Trophoblast cell (in vitro differentiated cells and primary cell): Measurements from ENCODE around the gene COL4A2.

ENCODE experiments used
- DNase-seq, 2 donors: peaks; one replicate each; pipeline ENCODE4 v3.0.0-alpha.2; 2016
- H2AFZ ChIP-seq: 2 replicates; pipeline ENCODE4 v1.6.1; 2013; ENCODE audit warnings: low read length, moderate library complexity, mild to moderate bottlenecking; ENCODE audit not compliant: insufficient read depth, poor library complexity
- H2AK5ac ChIP-seq: 2 replicates; pipeline ENCODE4 v1.6.1; 2013; ENCODE audit warnings: mild to moderate bottlenecking, low read length
- H2BK120ac ChIP-seq: 2 replicates; pipeline ENCODE4 v1.6.1; 2013; ENCODE audit warnings: low read length, mild to moderate bottlenecking, moderate library complexity; ENCODE audit not compliant: insufficient read depth, poor library complexity
- H2BK12ac ChIP-seq: 2 replicates; pipeline ENCODE4 v1.6.1; 2013; ENCODE audit warnings: mild to moderate bottlenecking, low read length, moderate library complexity
- H2BK5ac ChIP-seq: 2 replicates; pipeline ENCODE4 v1.6.1; 2013; ENCODE audit warnings: low read length, low read depth, moderate library complexity, mild to moderate bottlenecking; ENCODE audit not compliant: poor library complexity
- H3K14ac ChIP-seq: 2 replicates; pipeline ENCODE4 v1.6.1; 2013; ENCODE audit warnings: mild to moderate bottlenecking, low read length
- H3K18ac ChIP-seq: 2 replicates; pipeline ENCODE4 v1.6.1; 2013; ENCODE audit warnings: mild to moderate bottlenecking, low read length
- H3K23ac ChIP-seq: 2 replicates; pipeline ENCODE4 v1.6.1; 2013; ENCODE audit warnings: low read length
- H3K27ac ChIP-seq: 2 replicates; pipeline ENCODE4 v1.5.1; 2013; ENCODE audit warnings: low read depth, mild to moderate bottlenecking, inconsistent platforms, low read length, moderate library complexity
- H3K27me3 ChIP-seq: 2 replicates; pipeline ENCODE4 v1.6.1; 2013; ENCODE audit warnings: inconsistent platforms, mild to moderate bottlenecking, low read length, moderate library complexity; ENCODE audit not compliant: insufficient read depth
- H3K36me3 ChIP-seq, 2 experiments: 1 replicate in 1 of 2; 2 replicates in 1 of 2; pipeline ENCODE4 v1.6.1; 2013; ENCODE audit warnings: low read length in 2 of 2, mild to moderate bottlenecking in 2 of 2, moderate library complexity in 1 of 2; ENCODE audit not compliant: insufficient read depth in 2 of 2, control insufficient read depth in 1 of 2
- H3K4ac ChIP-seq: 2 replicates; pipeline ENCODE4 v1.6.1; 2013; ENCODE audit warnings: low read depth, mild to moderate bottlenecking, low read length, moderate library complexity
- H3K4me1 ChIP-seq, 2 experiments: 1 replicate in 1 of 2; 2 replicates in 1 of 2; pipeline ENCODE4 v1.6.1; 2013; ENCODE audit warnings: low read length in 2 of 2, mild to moderate bottlenecking in 2 of 2, moderate library complexity in 1 of 2; ENCODE audit not compliant: insufficient read depth in 2 of 2, control insufficient read depth in 1 of 2
- H3K4me2 ChIP-seq: 2 replicates; pipeline ENCODE4 v1.6.1; 2013; ENCODE audit warnings: inconsistent platforms, mild to moderate bottlenecking, low read length, moderate library complexity
- H3K4me3 ChIP-seq: 2 replicates; pipeline ENCODE4 v1.5.1; 2013; ENCODE audit warnings: mild to moderate bottlenecking, low read depth, low read length, inconsistent platforms
- H3K79me1 ChIP-seq: one replicate; pipeline ENCODE4 v1.6.1; 2013; ENCODE audit warnings: low read length
- H3K79me2 ChIP-seq: 2 replicates; pipeline ENCODE4 v1.6.1; 2013; ENCODE audit warnings: low read length, mild to moderate bottlenecking; ENCODE audit not compliant: control insufficient read depth, insufficient read depth, poor library complexity
- H3K9ac ChIP-seq: 2 replicates; pipeline ENCODE4 v1.6.1; 2013; ENCODE audit warnings: mild to moderate bottlenecking, low read length
- H3K9me3 ChIP-seq: 2 replicates; pipeline ENCODE4 v1.6.1; 2013; ENCODE audit warnings: low read depth, mild to moderate bottlenecking, control low read depth, inconsistent platforms, low read length; ENCODE audit not compliant: insufficient read depth
- H4K12ac ChIP-seq: 2 replicates; pipeline ENCODE4 v1.6.1; 2013; ENCODE audit warnings: low read depth, mild to moderate bottlenecking, low read length, moderate library complexity
- H4K8ac ChIP-seq: 2 replicates; pipeline ENCODE4 v1.6.1; 2013; ENCODE audit warnings: low read depth, mild to moderate bottlenecking, low read length, moderate library complexity
- H4K91ac ChIP-seq: one replicate; pipeline ENCODE4 v1.6.1; 2013; ENCODE audit warnings: low read depth, mild to moderate bottlenecking, low read length, moderate library complexity
- WGBS: extraction: QIAGEN DNeasy Blood & Tissue Kit; methylation state at CpG from one replicate; pipeline ENCODE4 v1.1.7; 2013; ENCODE audit warnings: missing lambda C conversion rate; ENCODE audit not compliant: insufficient read length, insufficient coverage; ENCODE audit errors: extremely low coverage; 5-methylcytosine and 5-hydroxymethylcytosine counted together

COL4A2 gene

GRCh38 chr13:110283736-110284517, 23.2 kb upstream of the COL4A2 start:
- Histone ChIP-seq H3K36me3 (peaks cover 16 to 35% of the 10 kb centered on the region in 2 experiments), H3K27ac (no peak overlapping the region), H4K8ac (no peak overlapping the region), H3K4me2 (no peak overlapping the region), H2BK5ac (no peak overlapping the region), H4K12ac (no peak overlapping the region), H2AFZ (no peak overlapping the region), H3K14ac (no peak overlapping the region), H3K4ac (no peak overlapping the region), H2BK120ac (no peak overlapping the region), H3K4me3 (no peak overlapping the region), H4K91ac (no peak overlapping the region), H3K79me1 (no peaks in the 10 kb centered on the region), H3K9ac (no peak overlapping the region), H3K27me3 (no peaks in the 10 kb centered on the region), H3K23ac (no peak overlapping the region), H2AK5ac (no peak overlapping the region), H3K4me1 (peaks cover 4 to 11% of the 10 kb centered on the region in 2 experiments), H3K79me2 (no peaks in the 10 kb centered on the region), H2BK12ac (no peak overlapping the region), H3K9me3 (peaks cover 2% of the 10 kb centered on the region), H3K18ac (peak overlapping the region; percentile 18)
- no CpG with 5 or more reads among the region's 7 CpGs for WGBS
- no peak for DNase-seq

DNA sequence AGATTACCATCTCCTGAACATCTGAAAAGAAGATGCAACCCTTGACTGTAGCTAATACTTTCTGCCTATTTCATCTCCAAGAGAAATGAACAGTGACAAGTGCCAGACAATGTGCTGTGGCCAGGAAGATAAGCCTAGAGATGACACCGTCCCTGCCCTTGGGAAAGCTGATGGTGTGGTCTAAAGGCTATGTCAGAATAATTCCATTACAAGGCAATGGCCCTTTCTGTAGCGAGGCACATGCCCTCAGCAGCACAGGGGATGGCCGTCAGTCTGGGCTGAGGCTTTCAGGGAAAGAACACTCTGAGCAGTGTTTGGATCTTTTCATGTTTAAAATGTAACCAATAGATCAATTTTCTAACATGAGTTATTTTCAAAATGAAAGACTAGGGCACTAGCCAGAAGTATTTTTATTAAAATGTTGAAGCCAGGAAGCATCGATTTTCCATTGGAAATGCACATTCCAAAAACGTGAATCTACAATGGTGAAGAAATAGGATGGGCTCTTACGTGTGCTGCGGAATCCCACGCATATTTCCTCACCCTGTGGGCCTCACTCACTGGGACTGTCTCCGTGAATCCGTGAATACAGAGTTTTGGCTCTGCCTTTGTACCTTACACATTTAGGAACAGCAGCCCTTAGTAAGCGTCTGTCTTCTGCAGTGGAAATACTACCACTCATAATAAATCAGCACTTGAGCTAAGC, 22.2 kb upstream of the COL4A2 start:
- no peak overlapping the region for H2BK5ac ChIP-seq
- H3K14ac ChIP-seq, result no peak overlapping the region
- peaks cover 2% of the 10 kb centered on the region for H3K9me3 ChIP-seq
- H4K12ac ChIP-seq, result no peak overlapping the region
- H2AFZ ChIP-seq, result no peak overlapping the region
- no peak overlapping the region for H3K9ac ChIP-seq
- no peak overlapping the region for H4K8ac ChIP-seq
- no peak overlapping the region for H3K23ac ChIP-seq
- H3K79me2 ChIP-seq, result no peaks in the 10 kb centered on the region
- no peak overlapping the region for H2BK12ac ChIP-seq
- no peak overlapping the region for H3K4ac ChIP-seq
- H2AK5ac ChIP-seq, result no peak overlapping the region
- peaks cover 4 to 11% of the 10 kb centered on the region in 2 experiments for H3K4me1 ChIP-seq
- no peak overlapping the region for H3K27ac ChIP-seq
- no peak overlapping the region for H2BK120ac ChIP-seq
- no CpG with 5 or more reads among the region's 11 CpGs for WGBS
- no peaks in the 10 kb centered on the region for H3K27me3 ChIP-seq
- H3K18ac ChIP-seq, result no peak overlapping the region
- H4K91ac ChIP-seq, result no peak overlapping the region
- no peaks in the 10 kb centered on the region for H3K79me1 ChIP-seq
- no peak overlapping the region for H3K4me2 ChIP-seq
- H3K36me3 ChIP-seq, result peaks cover 24 to 45% of the 10 kb centered on the region in 2 experiments
- DNase-seq, result peak; percentile 51 to 68
- H3K4me3 ChIP-seq, result no peak overlapping the region

DNA sequence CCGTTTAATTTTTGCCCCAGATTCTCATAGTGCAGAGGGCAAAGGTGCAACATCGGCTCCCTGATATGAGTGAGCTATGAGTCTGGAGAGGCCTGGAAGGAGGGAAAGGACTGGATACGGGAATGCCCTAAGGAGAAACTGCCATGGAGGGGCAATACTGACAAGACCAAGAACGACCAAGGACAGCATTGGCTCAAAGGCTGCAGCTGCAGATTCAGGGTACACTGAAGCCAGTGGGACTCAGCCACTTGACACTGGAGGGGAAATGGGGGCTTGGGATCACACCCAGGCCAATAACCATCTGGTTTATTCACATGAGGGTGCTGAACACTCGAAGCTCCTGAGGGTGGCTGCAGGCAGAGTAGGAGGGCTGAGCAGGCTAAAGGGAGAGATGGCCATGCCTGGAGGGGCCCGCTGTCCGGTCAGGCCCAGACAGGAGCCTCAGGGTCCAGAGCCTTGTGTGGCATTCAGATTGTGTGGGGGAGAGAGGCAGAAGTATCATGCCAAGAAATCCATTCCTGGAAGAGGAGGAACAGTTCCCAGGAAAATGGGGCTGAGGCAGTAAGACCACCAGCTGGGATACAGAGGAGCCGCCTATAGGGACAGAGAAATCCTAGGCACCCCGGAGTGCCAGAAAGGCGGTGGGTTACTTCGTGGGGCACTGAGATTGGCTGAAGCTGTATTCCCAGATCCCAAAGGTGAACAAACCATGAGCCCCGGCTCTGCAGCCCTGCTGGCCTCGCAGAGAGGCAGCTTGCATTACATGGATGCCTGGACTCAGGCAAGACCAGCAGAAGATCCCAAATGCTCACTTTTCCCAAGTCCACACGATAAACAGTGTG, 20.9 kb upstream of the COL4A2 start:
- no CpG with 5 or more reads among the region's 14 CpGs for WGBS
- no peak overlapping the region for H2BK5ac ChIP-seq

More for the DNA sequence above, 20.9 kb upstream of the COL4A2 start:
- H3K9me3 ChIP-seq, result peaks cover 2% of the 10 kb centered on the region
- no peak overlapping the region for H3K4ac ChIP-seq
- no peak overlapping the region for H4K8ac ChIP-seq
- no peak overlapping the region for H3K23ac ChIP-seq
- H2AFZ ChIP-seq, result no peak overlapping the region
- H2AK5ac ChIP-seq, result no peak overlapping the region
- peak; percentile 89 to 93 for DNase-seq
- no peak overlapping the region for H2BK120ac ChIP-seq
- no peak overlapping the region for H3K14ac ChIP-seq
- no peak overlapping the region for H3K9ac ChIP-seq
- H3K27ac ChIP-seq, result no peak overlapping the region
- H3K4me1 ChIP-seq, result peaks cover 4 to 11% of the 10 kb centered on the region in 2 experiments
- H3K4me3 ChIP-seq, result no peak overlapping the region
- H3K4me2 ChIP-seq, result no peak overlapping the region
- H3K18ac ChIP-seq, result peak overlapping the region; percentile 66
- H3K79me1 ChIP-seq, result no peaks in the 10 kb centered on the region
- no peak overlapping the region for H2BK12ac ChIP-seq
- H4K12ac ChIP-seq, result no peak overlapping the region
- no peaks in the 10 kb centered on the region for H3K79me2 ChIP-seq
- peaks cover 26 to 52% of the 10 kb centered on the region in 2 experiments for H3K36me3 ChIP-seq
- no peak overlapping the region for H4K91ac ChIP-seq
- H3K27me3 ChIP-seq, result no peaks in the 10 kb centered on the region
